Loucy (cell line): ENCODE data around the gene PCMT1.
A peak's percentile ranks its signal among the peaks of the same experiment; 100 is the strongest.

ENCODE experiments used
- H2AFZ ChIP-seq: fragments of 200-600 bp; sonication (generic); 2 replicates; pipeline ENCODE4 v1.6.0; 2016; ENCODE audit warnings: antibody characterized with exemption, mild to moderate bottlenecking, low read length, moderate library complexity
- H3F3A ChIP-seq: fragments of 200-600 bp; 2 replicates; pipeline ENCODE4 v1.6.0; 2016; ENCODE audit warnings: antibody characterized with exemption, low read depth, mild to moderate bottlenecking
- H3K27me3 ChIP-seq: fragments of 200-600 bp; sonication (generic); 2 replicates; pipeline ENCODE4 v1.6.1; 2014; ENCODE audit warnings: low read length, mild to moderate bottlenecking; ENCODE audit not compliant: insufficient read depth, poor library complexity, severe bottlenecking
- H3K36me3 ChIP-seq: fragments of 200-600 bp; sonication (generic); 2 replicates; pipeline ENCODE4 v1.6.1; 2016; ENCODE audit warnings: low read length; ENCODE audit not compliant: insufficient read depth
- H3K4me1 ChIP-seq: fragments of 200-600 bp; sonication (generic); 2 replicates; pipeline ENCODE4 v1.5.1; 2014; ENCODE audit warnings: low read length, mild to moderate bottlenecking; ENCODE audit not compliant: insufficient read depth, poor library complexity, severe bottlenecking
- H3K4me2 ChIP-seq: fragments of 200-600 bp; sonication (generic); 2 replicates; pipeline ENCODE4 v1.6.0; 2014; ENCODE audit warnings: antibody characterized with exemption, low read length, low read depth, mild to moderate bottlenecking; ENCODE audit not compliant: poor library complexity, severe bottlenecking
- H3K4me3 ChIP-seq: fragments of 200-600 bp; sonication (generic); 2 replicates; pipeline ENCODE4 v1.5.1; 2014; ENCODE audit warnings: low read length, mild to moderate bottlenecking, mixed read lengths; ENCODE audit not compliant: poor library complexity, severe bottlenecking
- H3K79me2 ChIP-seq: fragments of 200-600 bp; sonication (generic); 2 replicates; pipeline ENCODE4 v1.6.1; 2014; ENCODE audit warnings: low read length; ENCODE audit not compliant: insufficient read depth
- H3K9ac ChIP-seq: fragments of 200-600 bp; sonication (generic); 2 replicates; pipeline ENCODE4 v1.6.0; 2014; ENCODE audit warnings: mild to moderate bottlenecking, low read depth, low read length, moderate library complexity; ENCODE audit not compliant: poor library complexity, severe bottlenecking
- H3K9me2 ChIP-seq: fragments of 200-600 bp; sonication (generic); replicated peaks from 2 replicates; pipeline ENCODE4 v1.6.1; 2016; ENCODE audit warnings: low read depth, low read length, mixed read lengths
- H3K9me3 ChIP-seq: fragments of 200-600 bp; sonication (generic); 2 replicates; pipeline ENCODE4 v1.6.1; 2014; ENCODE audit warnings: mild to moderate bottlenecking, antibody characterized with exemption, low read length, low read depth; ENCODE audit not compliant: insufficient read depth
- H4K20me1 ChIP-seq: fragments of 200-600 bp; sonication (generic); 2 replicates; pipeline ENCODE4 v1.6.0; 2014; ENCODE audit warnings: antibody characterized with exemption, low read length, mild to moderate bottlenecking; ENCODE audit not compliant: insufficient read depth, poor library complexity, severe bottlenecking
- CTCF ChIP-seq: fragments of 200-600 bp; sonication (generic); conservative IDR thresholded peaks from 2 replicates; pipeline ENCODE4 v1.5.1; 2014; ENCODE audit warnings: mild to moderate bottlenecking, antibody characterized with exemption, low read length
- EZH2phosphoT487 ChIP-seq: fragments of 200-600 bp; IDR thresholded peaks from 2 replicates; pipeline ENCODE4 v1.6.1; 2018; ENCODE audit warnings: antibody characterized with exemption, mild to moderate bottlenecking, moderate library complexity, borderline replicate concordance

The PCMT1 gene

GRCh38 chr6:149717588-149718458 is 31.7 kb upstream of the PCMT1 start, which contains the start of gene LATS1:
LATS1 (minus strand) TSS chr6:149718101; CDS start chr6:149702126, 15,975 bp downstream.
- Histone ChIP-seq H3K27me3 (no peaks in the 10 kb centered on the region), H3K79me2 (peaks cover 65% of the 10 kb centered on the region)
- no peak for TF ChIP-seq EZH2phosphoT487
- no peak for TF ChIP-seq CTCF

GRCh38 chr6:149719531-149719930 is 30.0 kb upstream of the PCMT1 start:
- H3K9me2 ChIP-seq, result no peaks in the 10 kb centered on the region
- TF ChIP-seq CTCF, result no peak
- TF ChIP-seq EZH2phosphoT487, result no peak

More at GRCh38 chr6:149717588-149718458, 31.7 kb upstream of the PCMT1 start, which contains the start of gene LATS1:
- H3K4me1 ChIP-seq, result peaks cover 25% of the 10 kb centered on the region
- H3K4me2 ChIP-seq, result peak within 1 kb of the TSS; percentile 93
- H3K9ac ChIP-seq, result peak within 1 kb of the TSS; percentile 91
- no peaks in the 10 kb centered on the region; the same call in 1 of the 2 replicates for H3K36me3 ChIP-seq
- H3F3A ChIP-seq, result no peaks in the 10 kb centered on the region
- H2AFZ ChIP-seq, result peak within 1 kb of the TSS; percentile 75
- H4K20me1 ChIP-seq, result peaks cover 43% of the 10 kb centered on the region
- H3K9me3 ChIP-seq, result no peaks in the 10 kb centered on the region
- peak within 1 kb of the TSS; percentile 81 for H3K4me3 ChIP-seq
- no peaks in the 10 kb centered on the region for H3K9me2 ChIP-seq

GRCh38 chr6:149723262-149723661 is 26.3 kb upstream of the PCMT1 start:
- Histone ChIP-seq H3K79me2 (peaks cover 10% of the 10 kb centered on the region; the same call in 1 of the 2 replicates), H3K4me3 (no peak overlapping the region), H3K9ac (no peak overlapping the region), H3K27me3 (no peaks in the 10 kb centered on the region), H3K9me2 (no peaks in the 10 kb centered on the region), H3K4me2 (no peak overlapping the region), H3K9me3 (no peaks in the 10 kb centered on the region), H3F3A (peaks cover 2% of the 10 kb centered on the region; the same call in 1 of the 2 replicates), H2AFZ (no peak overlapping the region), H4K20me1 (no peaks in the 10 kb centered on the region), H3K36me3 (peaks cover 30% of the 10 kb centered on the region), H3K4me1 (peaks cover 17% of the 10 kb centered on the region)
- TF ChIP-seq EZH2phosphoT487 (no peak), CTCF (no peak)

More at GRCh38 chr6:149719531-149719930, 30.0 kb upstream of the PCMT1 start:
- Histone ChIP-seq H3K79me2 (peaks cover 48% of the 10 kb centered on the region), H3K36me3 (peaks cover 5% of the 10 kb centered on the region; the same call in 1 of the 2 replicates), H3K9ac (peak overlapping the region; percentile 28), H2AFZ (no peak overlapping the region), H4K20me1 (peaks cover 28% of the 10 kb centered on the region), H3K4me1 (peaks cover 20% of the 10 kb centered on the region), H3K4me2 (no peak overlapping the region), H3K9me3 (no peaks in the 10 kb centered on the region), H3K27me3 (no peaks in the 10 kb centered on the region), H3F3A (no peaks in the 10 kb centered on the region), H3K4me3 (no peak overlapping the region)
